GM12878 (cell line): Measurements from ENCODE around the gene PLA2G10. TPM values are rescaled to one million over a fixed set of nuclear protein-coding genes. Genes with fewer than 3 reads are reported as not detected.

ENCODE experiments used
- ATAC-seq: fragments of 200-7000 bp; cut with Tn5 transposase; 3 replicates; pipeline ENCODE4 v1.9.1; 2020; ENCODE audit warnings: mild to moderate bottlenecking, moderate library complexity
- BruUV-seq: library from RNA; stranded (reverse); fragments of 400-500 nt; replicated peaks from 2 replicates; lab custom pipeline; 2021; lab: Mats Ljungman, UMichigan
- CTCF ChIA-PET: fragments of 300-600 bp; sonication (Branson Sonifier 250); formaldehyde crosslinking; extraction: SDS; loops from one replicate; lab custom pipeline; 2021; ENCODE audit warnings: inconsistent platforms; lab: Yijun Ruan, JAX
- POLR2A ChIA-PET: fragments of 350-600 bp; formaldehyde crosslinking; extraction: SDS; loops from one replicate; lab custom pipeline; 2021; ENCODE audit warnings: inconsistent platforms; lab: Charles Lee
- RAD21 ChIA-PET: fragments of 300-600 bp; sonication (Branson Sonifier 250); formaldehyde crosslinking; loops from one replicate; lab custom pipeline; 2023; ENCODE audit warnings: antibody characterized with exemption; ENCODE audit not compliant: unreplicated experiment; lab: Charles Lee
- SMC1A ChIA-PET: fragments of 300-600 bp; sonication (Branson Sonifier 250); formaldehyde crosslinking; loops from one replicate; lab custom pipeline; 2023; ENCODE audit not compliant: unreplicated experiment, uncharacterized antibody; lab: Charles Lee
- DNase-seq: peaks from one replicate; pipeline ENCODE4 v3.0.0-alpha.2; 2011; ENCODE audit warnings: low read depth, low spot score
- FAIRE-seq: peaks from 3 replicates; lab custom pipeline; 2011; peaks lifted over from hg19 to GRCh38; lab: Jason Lieb, UNC
- H2AFZ ChIP-seq: 2 replicates; pipeline ENCODE4 v1.6.0; 2011; ENCODE audit warnings: low read depth, low read length, control low read depth; ENCODE audit not compliant: control insufficient read depth
- H3K27ac ChIP-seq: 2 replicates; pipeline ENCODE4 v1.5.1; 2011; ENCODE audit warnings: control low read depth; ENCODE audit not compliant: control insufficient read depth, insufficient read depth
- H3K27me3 ChIP-seq, 2 experiments: replicated peaks in 1 of 2; 2 replicates each; pipeline versions ENCODE4 v1.6.0 to v1.6.1; 2011; ENCODE audit warnings: low read length in 1 of 2; ENCODE audit not compliant: control insufficient read depth in 2 of 2, insufficient read depth in 2 of 2
- H3K36me3 ChIP-seq, 2 experiments: 2 replicates each; pipeline ENCODE4 v1.5.1; 2011; ENCODE audit warnings: low read length in 1 of 2; ENCODE audit not compliant: control insufficient read depth in 2 of 2, insufficient read depth in 2 of 2
- H3K4me1 ChIP-seq: 2 replicates; pipeline ENCODE4 v1.6.1; 2011; ENCODE audit warnings: mild to moderate bottlenecking, low read length, moderate library complexity, mixed read lengths; ENCODE audit not compliant: control insufficient read depth, insufficient read depth
- H3K4me2 ChIP-seq: 2 replicates; pipeline ENCODE4 v1.6.0; 2011; ENCODE audit warnings: control low read depth; ENCODE audit not compliant: control insufficient read depth, insufficient read depth
- H3K4me3 ChIP-seq: fragments of 200-600 bp; sonication (generic); 2 replicates; pipeline ENCODE4 v1.5.1; 2016
- H3K79me2 ChIP-seq: 2 replicates; pipeline ENCODE4 v1.6.0; 2011; ENCODE audit warnings: low read length; ENCODE audit not compliant: control insufficient read depth, insufficient read depth
- H3K9ac ChIP-seq: 2 replicates; pipeline ENCODE4 v1.8.0; 2011; ENCODE audit warnings: low read length, control low read depth, mixed read lengths; ENCODE audit not compliant: control insufficient read depth, insufficient read depth
- H3K9me3 ChIP-seq: replicated peaks from 3 replicates; pipeline ENCODE4 v1.5.1; 2011; ENCODE audit warnings: mild to moderate bottlenecking, low read length; ENCODE audit not compliant: control insufficient read depth, insufficient read depth
- H4K20me1 ChIP-seq: 2 replicates; pipeline ENCODE4 v1.6.0; 2011; ENCODE audit not compliant: control insufficient read depth, insufficient read depth
- BCLAF1 ChIP-seq: fragments of 450-650 bp; IDR thresholded peaks from 2 replicates; pipeline ENCODE4 v1.6.1; 2017; ENCODE audit warnings: antibody characterized with exemption, mild to moderate bottlenecking, moderate library complexity
- CEBPZ ChIP-seq: fragments of 150-350 bp; IDR thresholded peaks from 2 replicates; pipeline ENCODE4 v1.6.1; 2016; ENCODE audit warnings: low read depth, low read length
- CHD2 ChIP-seq: IDR thresholded peaks from 2 replicates; pipeline ENCODE4 v1.6.1; 2011; ENCODE audit warnings: low read depth, low read length, improper control_type of control experiment, borderline replicate concordance
- E2F4 ChIP-seq: IDR thresholded peaks from 2 replicates; pipeline ENCODE4 v1.6.1; 2012; ENCODE audit warnings: low read depth, low read length, improper control_type of control experiment
- EP300 ChIP-seq, 2 experiments: fragments of 150-350 bp in 1 of 2; IDR thresholded peaks; 2 replicates each; pipeline ENCODE4 v1.6.1; 2011 to 2012; ENCODE audit warnings: low read depth in 2 of 2, low read length in 2 of 2, borderline replicate concordance in 1 of 2, improper control_type of control experiment in 1 of 2, inconsistent platforms in 1 of 2; ENCODE audit not compliant: control insufficient read depth in 1 of 2
- IKZF1 ChIP-seq: fragments of 450-650 bp; conservative IDR thresholded peaks from 2 replicates; pipeline ENCODE4 v1.6.1; 2017; ENCODE audit warnings: antibody characterized with exemption, mild to moderate bottlenecking
- NR2C1 ChIP-seq: fragments of 450-650 bp; IDR thresholded peaks from 2 replicates; pipeline ENCODE4 v1.6.1; 2017; ENCODE audit warnings: antibody characterized with exemption, mild to moderate bottlenecking, moderate library complexity
- PML ChIP-seq: IDR thresholded peaks from 2 replicates; pipeline ENCODE4 v1.6.1; 2012; ENCODE audit warnings: low read length, inconsistent platforms
- RCOR1 ChIP-seq: conservative IDR thresholded peaks from 2 replicates; pipeline ENCODE4 v1.6.1; 2012; ENCODE audit warnings: low read depth, low read length, improper control_type of control experiment
- SMARCA5 ChIP-seq: fragments of 450-650 bp; IDR thresholded peaks from 2 replicates; pipeline ENCODE4 v1.6.1; 2017; ENCODE audit warnings: mild to moderate bottlenecking
- SPI1 ChIP-seq: IDR thresholded peaks from 2 replicates; pipeline ENCODE4 v1.6.1; 2011; ENCODE audit warnings: low read depth, mild to moderate bottlenecking, low read length, moderate library complexity, borderline replicate concordance; ENCODE audit not compliant: insufficient read depth
- WGBS: methylation state at CpG from one replicate; pipeline ENCODE4 v1.1.6; 2016; ENCODE audit warnings: low lambda C conversion rate; ENCODE audit not compliant: insufficient replicate concordance, insufficient coverage; ENCODE audit errors: missing lambda C conversion rate; 5-methylcytosine and 5-hydroxymethylcytosine counted together
- in situ Hi-C: fragments of 300-500 bp; cut with MboI; formaldehyde crosslinking; loops from 9 replicates; pipeline ENCODE4 v1.14.3; 2018; ENCODE audit warnings: mixed read lengths
- intact Hi-C: fragments of 100-400 bp; cut with micrococcal nuclease; formaldehyde crosslinking; loops from one replicate; pipeline ENCODE4 v1.14.2; 2022; ENCODE audit not compliant: unreplicated experiment
- polyA plus RNA-seq, 11 experiments: library from polyadenylated mRNA; depleted of rRNA in 4 of 11; unstranded in 6 of 11; stranded (reverse) in 5 of 11; fragments of >200 nt; fragmentation: Nextera tagmentation in 4 of 11; fragmentation: Illumina TruSeq in 1 of 11; extraction: Ambion mirVana in 4 of 11; extraction: Trizol in 1 of 11; gene quantifications; 1 replicate in 1 of 11; 2 replicates in 10 of 11; pipeline versions ENCODE4 v1.2.1 to v1.2.3, GENCODE V29; 2011 to 2016; ENCODE audit warnings: inconsistent platforms in 2 of 11, missing spikeins in 2 of 11, low read depth in 1 of 11
- total RNA-seq, 4 experiments: library from RNA; depleted of rRNA in 3 of 4; stranded (reverse); fragments of >200 nt in 3 of 4; fragmentation: Illumina TruSeq in 1 of 4; extraction: Trizol in 1 of 4; gene quantifications; 2 replicates each; pipeline versions ENCODE4 v1.2.1 to v1.2.3, GENCODE V29; 2013 to 2021

Gene PLA2G10
- total and polyA plus RNA-seq, 10 of the 15 experiments (the other 5 are each of a cell fraction or from before 2014, with no cell fraction given), result not detected

- ChIA-PET SMC1A (no interaction called here), CTCF (no interaction called here), RAD21 (no interaction called here), POLR2A (no interaction called here)
- no peak overlapping the region for H3K4me3 ChIP-seq
- H3K4me2 ChIP-seq, result no peak overlapping the region
- ATAC-seq (no peak), DNase-seq (no peak), FAIRE-seq (no peak)
- H2AFZ ChIP-seq, result no peak overlapping the region
- H3K27me3 ChIP-seq, result no peaks in the 10 kb centered on the region
- no peaks in the 10 kb centered on the region for H3K9me3 ChIP-seq
- no peaks in the 10 kb centered on the region for H4K20me1 ChIP-seq
- in situ Hi-C loops (no loop called here), intact Hi-C loops (no loop called here)
- no peaks in the 10 kb centered on the region for H3K4me1 ChIP-seq
- no peak overlapping the region for H3K27ac ChIP-seq
- 64% methylated on average over 11 of the region's 11 CpGs for WGBS
- no peak overlapping the region for H3K9ac ChIP-seq
- H3K79me2 ChIP-seq, result no peaks in the 10 kb centered on the region
- H3K36me3 ChIP-seq, result no peaks in the 10 kb centered on the region
- no TSS peak for BruUV-seq
- TF ChIP-seq SMARCA5, result no peak
- TF ChIP-seq PML, result no peak
- no peak for TF ChIP-seq IKZF1
- no peak for TF ChIP-seq CHD2
- TF ChIP-seq EP300 (IDR thresholded peaks at IDR 0.05; ENCODE audit: borderline replicate concordance in 1 of 2, control insufficient read depth in 1 of 2, low read depth in 2 of 2, low read length in 2 of 2), result no peak
- TF ChIP-seq SPI1, result no peak
- no peak for TF ChIP-seq CEBPZ
- no peak for TF ChIP-seq RCOR1
- no peak for TF ChIP-seq NR2C1
- no peak for TF ChIP-seq BCLAF1
- TF ChIP-seq E2F4, result no peak
These were observed 15.2 kb downstream of the PLA2G10 start for GRCh38 chr16:14678748-14679497.
